Endothelial cell (in vitro differentiated cells): Measurements from ENCODE around the gene BCLAF3. TPM values are rescaled to one million over a fixed set of nuclear protein-coding genes. Genes with fewer than 3 reads are reported as not detected.

Source experiments
- DNase-seq: peaks from one replicate; pipeline ENCODE4 v3.0.0; 2021; ENCODE audit warnings: low spot score
- H3K27ac Mint-ChIP-seq: one replicate; pipeline ENCODE4 v1.8.0; 2021; ENCODE audit warnings: mixed read lengths, inconsistent platforms; ENCODE audit not compliant: unreplicated experiment
- H3K27me3 Mint-ChIP-seq: one replicate; pipeline ENCODE4 v1.8.0; 2021; ENCODE audit warnings: mild to moderate bottlenecking, moderate library complexity, mixed read lengths, inconsistent platforms; ENCODE audit not compliant: unreplicated experiment
- H3K36me3 Mint-ChIP-seq: one replicate; pipeline ENCODE4 v1.8.0; 2021; ENCODE audit warnings: mild to moderate bottlenecking, low read depth, mixed read lengths, inconsistent platforms; ENCODE audit not compliant: unreplicated experiment
- H3K4me1 Mint-ChIP-seq: one replicate; pipeline ENCODE4 v1.8.0; 2021; ENCODE audit warnings: mild to moderate bottlenecking, mixed read lengths, inconsistent platforms; ENCODE audit not compliant: unreplicated experiment
- H3K4me3 Mint-ChIP-seq: one replicate; pipeline ENCODE4 v1.8.0; 2021; ENCODE audit warnings: mild to moderate bottlenecking, mixed read lengths, inconsistent platforms; ENCODE audit not compliant: unreplicated experiment
- H3K9me3 Mint-ChIP-seq: one replicate; pipeline ENCODE4 v1.8.0; 2021; ENCODE audit warnings: mixed read lengths, inconsistent platforms; ENCODE audit not compliant: unreplicated experiment
- CTCF ChIP-seq: fragments of 200-600 bp; sonication (generic); IDR thresholded peaks from one replicate; pipeline ENCODE4 v1.5.0; 2021; ENCODE audit warnings: antibody characterized with exemption; ENCODE audit not compliant: unreplicated experiment
- microRNA-seq: library from miRNA; unstranded; fragments of <30 nt; microRNA quantifications from one replicate; pipeline ENCODE4, GENCODE V29; 2020; ENCODE audit not compliant: unreplicated experiment
- total RNA-seq: library from RNA; stranded (reverse); fragmentation: NEBNext Ultra II Directional; extraction: Animal tissue kit (Norgen Biotek cat#: 25700); gene quantifications from one replicate; pipeline ENCODE4 v1.2.1, GENCODE V29; 2021; ENCODE audit not compliant: unreplicated experiment

BCLAF3 gene
- total RNA-seq, 1 donor from 2014 or later: 9.6 TPM

DNA sequence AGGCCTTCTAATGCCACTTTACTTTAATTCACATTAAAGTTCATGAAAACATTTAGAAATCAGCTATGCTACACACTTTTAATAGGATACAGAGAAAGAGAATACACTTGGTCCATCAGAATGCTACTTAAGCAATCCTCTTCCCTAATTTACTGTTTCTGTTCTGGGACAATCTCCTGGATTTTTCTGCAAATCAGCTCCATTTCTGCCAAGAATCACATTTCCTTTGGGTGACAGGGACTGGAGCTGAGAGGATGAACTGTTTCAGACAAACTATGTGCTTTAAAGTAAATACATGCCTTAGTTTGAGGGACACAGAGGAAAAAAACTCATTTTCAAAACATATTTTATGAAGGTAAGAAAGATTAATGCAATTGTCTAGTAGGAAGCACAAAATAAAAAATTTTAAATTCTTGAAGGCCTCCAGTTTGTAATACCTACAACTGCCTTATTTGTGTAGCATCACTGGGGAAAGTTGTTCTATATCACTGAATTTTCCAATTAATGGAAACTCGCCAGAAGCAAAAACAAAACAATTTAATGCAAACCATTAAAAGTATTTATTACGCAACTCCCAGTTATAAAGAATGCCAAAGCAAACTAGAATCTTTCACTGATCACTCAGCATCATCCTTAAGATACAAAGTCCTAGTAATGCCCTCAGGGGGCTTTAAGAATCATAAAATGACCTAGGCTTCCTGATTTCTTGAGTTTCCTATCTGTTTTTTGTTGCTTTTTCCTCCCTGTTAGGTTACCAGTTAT, 36.3 kb downstream of the BCLAF3 start:
- Mint-ChIP-seq H3K27ac (no peak overlapping the region), H3K27me3 (no peaks in the 10 kb centered on the region)
- TF ChIP-seq CTCF: no peak

GRCh38 chrX:19953145-19953544, 37.7 kb downstream of the BCLAF3 start:
- H3K9me3 Mint-ChIP-seq: no peaks in the 10 kb centered on the region
- no peaks in the 10 kb centered on the region for H3K4me1 Mint-ChIP-seq
- H3K27ac Mint-ChIP-seq: no peak overlapping the region
- peaks cover 1% of the 10 kb centered on the region for H3K36me3 Mint-ChIP-seq
- no peak overlapping the region for H3K4me3 Mint-ChIP-seq
- H3K27me3 Mint-ChIP-seq: peaks cover 2% of the 10 kb centered on the region
- no peak for TF ChIP-seq CTCF
- no peak for DNase-seq

More for the DNA sequence above, 36.3 kb downstream of the BCLAF3 start:
- Mint-ChIP-seq H3K4me1 (no peaks in the 10 kb centered on the region), H3K9me3 (no peaks in the 10 kb centered on the region), H3K4me3 (no peak overlapping the region), H3K36me3 (no peaks in the 10 kb centered on the region)
- no peak for DNase-seq

GRCh38 chrX:19949340-19949739, 41.5 kb downstream of the BCLAF3 start:
- Mint-ChIP-seq H3K9me3 (no peaks in the 10 kb centered on the region), H3K4me1 (no peaks in the 10 kb centered on the region), H3K27ac (no peak overlapping the region), H3K4me3 (no peak overlapping the region), H3K36me3 (peaks cover 12% of the 10 kb centered on the region), H3K27me3 (peaks cover 3% of the 10 kb centered on the region)
- TF ChIP-seq CTCF: no peak
- DNase-seq: no peak

GRCh38 chrX:19947612-19948011, 43.2 kb downstream of the BCLAF3 start:
- Mint-ChIP-seq H3K36me3 (peaks cover 12% of the 10 kb centered on the region), H3K27me3 (peaks cover 3% of the 10 kb centered on the region), H3K9me3 (no peaks in the 10 kb centered on the region), H3K4me1 (no peaks in the 10 kb centered on the region), H3K4me3 (no peak overlapping the region), H3K27ac (no peak overlapping the region)
- DNase-seq: no peak
- TF ChIP-seq CTCF: no peak

Small RNAs within 50 kb of the gene (microRNA-seq; reads per million reads assigned to microRNA genes)
- 2.2 reads per million, percentile 32 among the genes with 10 or more reads in this experiment for gene MIR23C

Other genes starting within 250 kb of the BCLAF3 start
- 63.7 TPM for gene SH3KBP1, start 103.5 kb downstream of the BCLAF3 start, total RNA-seq
- 2.7 TPM for gene MAP7D2, start 125.8 kb upstream of the BCLAF3 start, total RNA-seq
- gene EIF1AX, start 150.8 kb upstream of the BCLAF3 start, total RNA-seq: 56.3 TPM